RPMI8226 (cell line): Measurements from ENCODE around the gene GRID2.

ENCODE experiments used
- DNase-seq: peaks from one replicate; pipeline ENCODE4 v3.0.0-alpha.2; 2015

Gene GRID2

GRCh38 chr4:93444860-93445259 is 1141.1 kb downstream of the GRID2 start:
- DNase-seq = no peak

- no peak for DNase-seq
These were observed 1142.3 kb downstream of the GRID2 start for GRCh38 chr4:93446038-93446437.

- no peak for DNase-seq
These were observed 1145.0 kb downstream of the GRID2 start for GRCh38 chr4:93448691-93449293.

- DNase-seq = no peak
These were observed 1148.2 kb downstream of the GRID2 start for GRCh38 chr4:93451954-93452353.

- no peak for DNase-seq
These were observed 1157.8 kb downstream of the GRID2 start for GRCh38 chr4:93461541-93461940.

GRCh38 chr4:93466446-93466845 is 1162.7 kb downstream of the GRID2 start:
- no peak for DNase-seq

GRCh38 chr4:93467484-93468155 is 1163.9 kb downstream of the GRID2 start:
- DNase-seq = no peak

- no peak for DNase-seq
These were observed 1165.8 kb downstream of the GRID2 start for GRCh38 chr4:93469560-93469959.

- DNase-seq = no peak
These were observed 1172.0 kb downstream of the GRID2 start for GRCh38 chr4:93475730-93476129.

- DNase-seq = no peak
These were observed 1175.0 kb downstream of the GRID2 start for GRCh38 chr4:93478805-93479204.

GRCh38 chr4:93480452-93480851 is 1176.7 kb downstream of the GRID2 start:
- no peak for DNase-seq

- DNase-seq = no peak
These were observed 1191.6 kb downstream of the GRID2 start for GRCh38 chr4:93495346-93495745.

GRCh38 chr4:93501244-93501643 is 1197.5 kb downstream of the GRID2 start:
- DNase-seq = no peak

- DNase-seq = no peak
These were observed 1198.2 kb downstream of the GRID2 start for GRCh38 chr4:93501946-93502345.

- no peak for DNase-seq
These were observed 1199.2 kb downstream of the GRID2 start for GRCh38 chr4:93502991-93503390.

GRCh38 chr4:93513851-93514250 is 1210.1 kb downstream of the GRID2 start:
- no peak for DNase-seq

- no peak for DNase-seq
These were observed 1211.4 kb downstream of the GRID2 start for GRCh38 chr4:93515208-93515607.

- DNase-seq = no peak
These were observed 1226.1 kb downstream of the GRID2 start for GRCh38 chr4:93529692-93530372.

- DNase-seq = no peak
These were observed 1228.5 kb downstream of the GRID2 start for GRCh38 chr4:93532234-93532633.

GRCh38 chr4:93540562-93540961 is 1236.8 kb downstream of the GRID2 start:
- DNase-seq = no peak

GRCh38 chr4:93561842-93562241 is 1258.1 kb downstream of the GRID2 start:
- no peak for DNase-seq

- DNase-seq = no peak
These were observed 1265.0 kb downstream of the GRID2 start for GRCh38 chr4:93568758-93569157.

GRCh38 chr4:93573285-93573684 is 1269.5 kb downstream of the GRID2 start:
- no peak for DNase-seq

GRCh38 chr4:93578942-93579341 is 1275.2 kb downstream of the GRID2 start:
- no peak for DNase-seq
